GM18951 (cell line): ENCODE results near the gene MMP24.

Experiments
- POLR2A ChIP-seq: IDR thresholded peaks from 4 replicates; pipeline ENCODE4 v1.6.1; 2011; ENCODE audit warnings: mild to moderate bottlenecking; ENCODE audit not compliant: insufficient read length, insufficient read depth; ENCODE audit errors: extremely low read depth
- in situ Hi-C: fragments of 300-500 bp; cut with MboI; formaldehyde crosslinking; loops from one replicate; pipeline ENCODE4 v1.12.0; 2022; ENCODE audit warnings: low sequenced_read_pairs, mixed read lengths, inconsistent platforms; ENCODE audit not compliant: unreplicated experiment

MMP24 gene

DNA sequence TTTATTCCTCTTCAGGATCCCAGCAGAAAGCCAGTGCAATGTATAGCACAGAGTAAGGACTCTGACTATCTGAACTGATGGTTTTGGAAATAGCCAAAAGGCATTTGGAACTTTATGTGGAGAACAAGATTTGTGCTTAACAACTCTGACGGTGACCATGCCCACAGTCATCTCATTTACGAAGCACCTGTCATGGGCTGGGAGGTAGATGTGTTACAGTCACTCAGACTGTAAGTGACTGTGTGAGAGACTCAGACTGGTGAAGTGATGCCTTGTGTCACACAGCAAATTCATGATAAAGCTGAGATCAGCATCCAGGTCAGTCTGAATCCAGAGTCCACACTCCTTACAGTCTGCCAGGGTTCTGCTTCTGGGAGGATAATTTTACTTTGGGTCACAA is 89.6 kb downstream of the MMP24 start:
- in situ Hi-C loops: no loop called here
- no peak for TF ChIP-seq POLR2A

DNA sequence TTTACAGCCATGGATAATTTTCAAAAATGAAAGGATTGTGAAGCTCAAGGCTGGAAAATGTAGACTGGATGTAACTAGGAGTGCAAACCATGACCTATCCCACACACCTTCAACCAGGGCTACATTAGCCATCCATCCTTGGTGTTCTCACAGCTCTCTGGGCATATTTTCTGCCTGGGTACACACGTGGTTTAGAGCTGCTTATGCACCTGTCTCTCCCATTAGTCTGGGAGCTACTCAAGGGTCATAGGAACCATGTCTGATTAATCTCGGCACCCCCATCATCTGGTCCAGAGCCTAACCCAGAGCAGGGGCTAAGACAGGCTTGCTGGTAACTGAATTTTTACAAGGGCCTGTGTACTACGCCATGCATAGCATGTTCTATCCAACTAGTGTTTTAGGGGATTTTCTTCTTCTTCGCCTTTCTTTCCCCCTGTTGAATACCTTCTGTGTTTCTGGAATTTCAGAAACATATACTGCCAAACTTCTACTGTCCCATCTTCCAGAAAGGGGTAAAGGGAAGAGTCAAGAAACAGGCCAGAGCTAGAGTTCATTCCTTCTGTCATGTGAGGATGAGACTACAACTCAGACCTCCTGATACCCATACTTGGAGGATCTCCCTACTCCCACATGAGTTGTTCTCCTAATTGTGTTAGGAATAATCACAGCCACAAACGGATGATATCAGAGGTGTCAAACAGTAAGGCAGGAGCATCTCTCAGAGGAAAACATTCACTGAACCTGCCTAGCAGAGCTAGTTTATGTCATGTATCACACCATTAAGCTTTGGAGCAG is 91.1 kb downstream of the MMP24 start:
- in situ Hi-C loops: no loop called here
- TF ChIP-seq POLR2A: no peak

DNA sequence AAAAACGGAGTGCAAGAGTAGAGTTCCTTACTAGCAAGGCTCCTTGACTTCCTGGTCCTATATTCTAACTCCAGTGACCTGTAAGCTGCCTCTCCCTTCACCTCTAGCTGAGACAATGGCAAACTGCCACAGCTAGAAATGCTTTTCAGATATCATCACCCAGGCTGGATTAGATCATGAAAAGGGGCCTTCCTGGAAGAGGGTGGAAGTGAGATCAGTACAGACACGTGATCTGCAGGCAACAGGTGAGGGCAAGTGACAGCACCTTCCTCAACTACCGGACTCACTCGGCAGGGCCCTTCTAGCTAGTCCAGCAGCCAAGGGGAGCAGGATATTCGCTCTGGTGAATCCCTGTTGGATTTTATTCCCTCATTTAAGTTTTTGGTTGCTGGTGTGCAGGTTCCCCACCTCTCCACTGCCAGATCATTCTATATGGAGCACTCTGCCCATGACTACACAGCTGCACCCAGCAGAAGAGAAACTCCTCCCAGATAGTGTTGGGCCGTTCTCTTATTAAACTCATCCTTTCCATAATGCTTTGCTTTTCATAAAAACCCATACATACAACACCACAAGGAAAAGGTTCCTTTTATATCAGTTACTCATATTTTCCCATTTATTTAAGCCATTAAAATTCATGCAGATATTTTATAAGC is 92.1 kb downstream of the MMP24 start:
- no peak for TF ChIP-seq POLR2A
- in situ Hi-C loops: no loop called here

DNA sequence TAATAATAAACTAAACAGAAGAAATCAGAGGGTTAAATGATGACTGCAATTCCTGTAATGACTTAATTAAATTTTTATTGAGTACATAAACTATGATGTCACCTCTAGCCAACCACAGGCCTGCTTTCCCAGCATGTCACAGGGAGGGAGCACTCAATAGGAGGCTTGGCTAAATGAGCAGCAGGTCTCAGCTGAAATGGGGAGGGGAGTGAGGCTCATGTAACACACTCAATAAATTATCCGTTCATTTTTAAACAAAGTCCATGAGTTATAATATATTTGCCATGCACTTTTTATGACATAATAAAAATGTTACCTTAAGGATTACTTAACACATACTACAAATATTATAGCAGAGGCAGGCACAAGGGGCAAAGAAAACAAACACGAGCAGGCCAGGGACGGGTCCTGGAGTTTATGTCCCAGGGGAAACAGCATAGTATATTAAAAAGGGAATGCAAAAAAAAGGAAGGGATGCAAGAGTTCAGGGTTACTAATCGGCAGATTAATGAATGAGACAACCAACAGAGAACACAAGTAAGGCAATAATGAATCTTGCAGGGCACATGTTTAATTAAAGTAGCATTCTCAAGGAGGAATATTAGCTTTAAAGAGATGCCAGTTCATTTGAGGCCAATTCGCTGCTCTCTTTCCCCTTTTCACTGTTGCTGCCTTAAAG is 92.8 kb downstream of the MMP24 start:
- TF ChIP-seq POLR2A: no peak
- in situ Hi-C loops: no loop called here

DNA sequence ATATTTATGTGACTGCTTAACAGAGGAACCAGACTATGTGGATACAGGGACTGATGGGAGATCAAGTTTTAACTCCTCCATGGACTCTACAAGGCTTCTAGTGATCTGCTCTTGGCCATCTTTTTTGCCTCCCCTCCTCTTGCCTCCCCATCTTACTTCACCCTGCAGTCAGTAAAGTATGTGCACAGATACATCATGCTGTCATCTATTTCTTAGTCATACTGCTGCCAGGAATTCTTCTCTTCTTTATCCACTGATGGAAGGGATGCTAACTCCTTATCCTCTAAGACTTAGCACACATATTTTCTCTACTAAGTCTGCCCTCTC is 93.3 kb downstream of the MMP24 start:
- in situ Hi-C loops: no loop called here
- no peak for TF ChIP-seq POLR2A

DNA sequence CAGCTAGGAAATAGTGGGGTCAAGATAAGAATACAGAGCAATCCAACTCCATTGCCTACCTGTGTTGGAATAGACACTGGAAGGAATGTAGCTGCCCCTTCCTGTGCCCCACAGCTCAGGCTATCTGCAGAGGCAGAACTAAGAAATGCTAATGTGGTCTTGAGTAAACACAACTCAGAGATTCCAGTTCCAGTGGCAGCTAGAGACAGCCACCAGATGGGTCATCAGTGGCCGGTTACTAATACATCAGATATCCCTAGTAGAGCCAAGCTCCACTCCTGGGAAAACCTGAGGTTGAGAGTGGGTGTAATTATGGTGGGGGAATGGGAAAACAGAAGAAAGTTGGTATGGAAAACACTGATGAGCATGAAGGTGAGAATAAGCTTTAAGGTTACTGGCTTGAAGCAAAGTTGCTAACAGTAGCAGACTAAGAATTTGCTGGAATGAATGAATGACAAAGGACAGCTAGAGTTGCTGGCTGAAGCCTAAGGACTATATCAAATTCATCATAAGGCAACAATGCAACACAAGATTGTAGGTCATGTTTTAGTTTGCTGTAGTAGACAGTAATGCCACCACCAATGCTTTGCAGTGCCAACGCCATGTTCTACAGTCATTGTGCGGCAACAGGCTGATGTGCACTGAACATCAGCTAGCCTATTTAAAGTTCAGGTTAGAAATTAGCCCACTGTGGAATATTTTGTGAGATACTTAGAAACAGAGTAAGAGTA is 94.1 kb downstream of the MMP24 start:
- TF ChIP-seq POLR2A: no peak
- in situ Hi-C loops: no loop called here

DNA sequence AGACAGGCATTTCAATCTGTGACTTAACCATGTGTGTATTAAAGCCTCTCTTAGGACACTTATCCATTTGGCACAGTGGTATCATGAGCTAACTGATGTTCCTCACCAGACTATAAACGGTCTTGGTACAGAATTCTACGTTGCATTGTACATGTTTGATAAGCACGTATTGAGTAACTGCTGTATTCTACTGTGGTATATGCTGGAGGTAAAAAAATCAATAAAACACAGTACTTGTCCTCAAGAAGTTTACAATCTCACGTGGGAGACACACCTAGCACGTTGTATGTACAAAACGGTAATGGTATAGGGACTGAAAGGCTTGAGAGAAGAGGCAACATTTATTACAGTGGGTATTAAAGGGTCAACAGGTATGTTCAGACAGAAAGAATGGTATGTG is 98.9 kb downstream of the MMP24 start:
- no peak for TF ChIP-seq POLR2A
- in situ Hi-C loops: no loop called here

DNA sequence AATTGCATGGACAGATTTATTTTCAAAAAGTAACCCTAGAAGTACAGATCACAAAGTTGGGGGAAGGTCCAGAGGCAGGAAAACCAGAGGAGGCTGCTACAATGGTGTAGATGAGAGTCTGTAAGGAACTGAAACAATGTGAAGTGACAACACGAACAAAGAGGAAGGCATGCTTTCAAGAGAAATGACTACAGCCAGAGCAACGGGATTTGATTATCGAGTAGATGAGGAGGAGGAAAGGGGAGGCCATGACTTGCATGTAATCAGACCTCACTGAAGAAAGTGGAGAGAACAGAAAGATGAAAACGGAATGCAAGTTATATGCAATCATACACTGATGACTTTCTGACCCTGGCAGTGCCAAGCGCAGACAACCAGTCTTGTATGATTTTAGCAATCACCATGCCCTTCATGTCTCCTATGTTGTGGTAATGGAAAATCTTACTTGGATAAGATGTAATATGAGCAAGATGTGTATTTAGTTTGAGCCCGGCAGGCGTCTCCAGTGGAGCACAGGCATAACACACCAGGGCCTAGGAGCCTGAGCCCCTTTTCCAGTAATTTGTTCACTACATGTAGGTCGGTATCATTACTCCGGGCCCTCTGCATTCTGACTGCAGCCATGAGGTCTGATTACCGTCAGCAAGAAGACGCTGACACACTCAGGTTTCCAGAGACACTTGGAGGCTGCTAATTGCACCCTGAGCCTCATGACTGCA is 99.7 kb downstream of the MMP24 start:
- in situ Hi-C loops: no loop called here
- TF ChIP-seq POLR2A: no peak
